Activated naive CD4-positive, alpha-beta T cell treated with anti-CD3 and anti-CD28 coated beads for 36 hours (primary cell): ENCODE data around the gene RBPJL. TPM values are rescaled to one million over a fixed set of nuclear protein-coding genes. Genes with fewer than 3 reads are reported as not detected.

ENCODE experiments used
- CTCF ChIA-PET: fragments of 350-600 bp; sonication (Branson Sonifier 250); formaldehyde crosslinking; loops from one replicate; lab custom pipeline; 2021; ENCODE audit warnings: antibody characterized with exemption; lab: Charles Lee
- DNase-seq: peaks from one replicate; pipeline ENCODE4 v3.0.0-alpha.2; 2020
- H3K27ac Mint-ChIP-seq: one replicate; pipeline ENCODE4 v1.8.0; 2021; ENCODE audit warnings: mild to moderate bottlenecking, mixed read lengths
- H3K27me3 Mint-ChIP-seq: one replicate; pipeline ENCODE4 v1.8.0; 2021; ENCODE audit warnings: low read depth, mixed read lengths
- H3K36me3 Mint-ChIP-seq: one replicate; pipeline ENCODE4 v1.8.0; 2021; ENCODE audit warnings: low read depth, mixed read lengths
- H3K4me1 Mint-ChIP-seq: one replicate; pipeline ENCODE4 v1.8.0; 2021; ENCODE audit warnings: low read depth, mixed read lengths
- H3K4me3 Mint-ChIP-seq: one replicate; pipeline ENCODE4 v1.8.0; 2021; ENCODE audit warnings: mild to moderate bottlenecking, moderate library complexity, mixed read lengths
- H3K9me3 Mint-ChIP-seq: one replicate; pipeline ENCODE4 v1.8.0; 2021; ENCODE audit warnings: mixed read lengths
- intact Hi-C: fragments of 100-400 bp; cut with micrococcal nuclease; formaldehyde crosslinking; loops from one replicate; pipeline ENCODE4 v1.15.1; 2023
- total RNA-seq, 2 experiments: library from RNA; stranded (reverse); gene quantifications; one replicate each; pipeline ENCODE4 v1.2.3, GENCODE V29; 2021

The RBPJL gene
- total RNA-seq, 2 experiments from 2014 or later = not detected

GRCh38 chr20:45359406-45360148, 52.9 kb downstream of the RBPJL start:
- CTCF ChIA-PET = interaction anchor here (0.8 to 9.8 kb wide), 5 partner anchors 13 to 90 kb away, joined by 3 to 118 read pairs (median 35); no protein-coding TSS in a partner anchor
- Mint-ChIP-seq H3K9me3 (no peaks in the 10 kb centered on the region), H3K27me3 (no peaks in the 10 kb centered on the region), H3K4me3 (no peak overlapping the region), H3K36me3 (no peaks in the 10 kb centered on the region), H3K4me1 (peaks cover 51% of the 10 kb centered on the region), H3K27ac (no peak overlapping the region)
- intact Hi-C loops = loop anchor here (5.0 kb wide), 1 partner anchor 392 kb away; the partner anchor contains the start of gene STK4
- no peak for DNase-seq

- Mint-ChIP-seq H3K9me3 (no peaks in the 10 kb centered on the region), H3K4me1 (peaks cover 46% of the 10 kb centered on the region), H3K27ac (no peak overlapping the region), H3K4me3 (no peak overlapping the region), H3K36me3 (no peaks in the 10 kb centered on the region), H3K27me3 (no peaks in the 10 kb centered on the region)
- DNase-seq = no peak
- intact Hi-C loops = loop anchor here (2.0 to 5.0 kb wide), 3 partner anchors 43 to 409 kb away; partner anchors contain the start of gene STK4
- CTCF ChIA-PET = interaction anchor here (0.8 to 9.8 kb wide), 9 partner anchors 9 to 409 kb away, joined by 3 to 118 read pairs (median 16); no protein-coding TSS in a partner anchor
Observed at GRCh38 chr20:45361793-45362192, 55.2 kb downstream of the RBPJL start.

GRCh38 chr20:45362804-45363610, 56.4 kb downstream of the RBPJL start, which contains the start of gene SYS1:
Gene SYS1 (plus strand): TSS chr20:45363156. CDS start chr20:45363532, 376 bp downstream.
- H3K9me3 Mint-ChIP-seq = no peaks in the 10 kb centered on the region
- intact Hi-C loops = loop anchor here (1.0 to 5.0 kb wide), 10 partner anchors 8 to 408 kb away; partner anchors contain the start of genes PIGT, SDC4 and STK4
- H3K36me3 Mint-ChIP-seq = peaks cover 3% of the 10 kb centered on the region
- DNase-seq = peak; percentile 99
- no peaks in the 10 kb centered on the region for H3K27me3 Mint-ChIP-seq
- H3K4me1 Mint-ChIP-seq = peaks cover 47% of the 10 kb centered on the region
- H3K4me3 Mint-ChIP-seq = peak within 1 kb of the TSS; percentile 96
- CTCF ChIA-PET = interaction anchor here (0.6 to 9.8 kb wide), 30 partner anchors 9 to 1717 kb away, joined by 3 to 118 read pairs (median 4); no protein-coding TSS in a partner anchor
- H3K27ac Mint-ChIP-seq = peak within 1 kb of the TSS; percentile 97

GRCh38 chr20:45363611-45364492, 57.2 kb downstream of the RBPJL start:
- CTCF ChIA-PET = interaction anchor here (0.6 to 9.8 kb wide), 25 partner anchors 9 to 407 kb away, joined by 3 to 118 read pairs (median 4); no protein-coding TSS in a partner anchor
- no peaks in the 10 kb centered on the region for H3K27me3 Mint-ChIP-seq

GRCh38 chr20:45365444-45365970, 58.9 kb downstream of the RBPJL start:
- intact Hi-C loops = no loop called here
- no peak for DNase-seq
- Mint-ChIP-seq H3K27me3 (no peaks in the 10 kb centered on the region), H3K36me3 (peaks cover 8% of the 10 kb centered on the region), H3K4me3 (no peak overlapping the region), H3K4me1 (peaks cover 53% of the 10 kb centered on the region), H3K9me3 (no peaks in the 10 kb centered on the region), H3K27ac (no peak overlapping the region)
- CTCF ChIA-PET = interaction anchor here (0.9 to 9.8 kb wide), 3 partner anchors 7 to 81 kb away, joined by 3 to 118 read pairs (median 47); no protein-coding TSS in a partner anchor

More at GRCh38 chr20:45363611-45364492, 57.2 kb downstream of the RBPJL start:
- Mint-ChIP-seq H3K4me1 (peaks cover 50% of the 10 kb centered on the region), H3K9me3 (no peaks in the 10 kb centered on the region), H3K27ac (peak overlapping the region; percentile 97), H3K4me3 (peak overlapping the region; percentile 96), H3K36me3 (peaks cover 8% of the 10 kb centered on the region)
- DNase-seq = no peak
- intact Hi-C loops = loop anchor here (1.0 to 5.0 kb wide), 10 partner anchors 9 to 407 kb away; partner anchors contain the start of genes PIGT, SDC4 and STK4

GRCh38 chr20:45366192-45366591, 59.6 kb downstream of the RBPJL start:
- H3K36me3 Mint-ChIP-seq = peaks cover 8% of the 10 kb centered on the region
- DNase-seq = no peak
- no peaks in the 10 kb centered on the region for H3K27me3 Mint-ChIP-seq
- intact Hi-C loops = no loop called here
- H3K27ac Mint-ChIP-seq = no peak overlapping the region
- no peaks in the 10 kb centered on the region for H3K9me3 Mint-ChIP-seq
- H3K4me1 Mint-ChIP-seq = peaks cover 55% of the 10 kb centered on the region
- CTCF ChIA-PET = interaction anchor here (4.8 to 9.8 kb wide), 2 partner anchors 7 to 70 kb away, joined by 47 to 118 read pairs; no protein-coding TSS in a partner anchor
- no peak overlapping the region for H3K4me3 Mint-ChIP-seq

GRCh38 chr20:45366631-45367030, 60.0 kb downstream of the RBPJL start:
- no peaks in the 10 kb centered on the region for H3K9me3 Mint-ChIP-seq
- peaks cover 55% of the 10 kb centered on the region for H3K4me1 Mint-ChIP-seq
- H3K27me3 Mint-ChIP-seq = no peaks in the 10 kb centered on the region
- H3K4me3 Mint-ChIP-seq = no peak overlapping the region
- no peak overlapping the region for H3K27ac Mint-ChIP-seq
- CTCF ChIA-PET = interaction anchor here (1.3 to 9.8 kb wide), 3 partner anchors 6 to 70 kb away, joined by 3 to 118 read pairs (median 47); partner anchors contain the start of gene SDC4
- peaks cover 8% of the 10 kb centered on the region for H3K36me3 Mint-ChIP-seq
- intact Hi-C loops = no loop called here
- DNase-seq = no peak

- Mint-ChIP-seq H3K36me3 (peaks cover 8% of the 10 kb centered on the region), H3K27me3 (no peaks in the 10 kb centered on the region), H3K4me3 (no peak overlapping the region), H3K27ac (no peak overlapping the region), H3K9me3 (no peaks in the 10 kb centered on the region), H3K4me1 (peaks cover 53% of the 10 kb centered on the region)
- no peak for DNase-seq
- CTCF ChIA-PET = interaction anchor here (0.6 to 9.8 kb wide), 4 partner anchors 6 to 72 kb away, joined by 3 to 118 read pairs (median 6); partner anchors contain the start of gene SDC4
- intact Hi-C loops = no loop called here
Observed at GRCh38 chr20:45367126-45367525, 60.5 kb downstream of the RBPJL start.

Other genes starting within 250 kb of the RBPJL start
- gene KCNS1, start 205.7 kb upstream of the RBPJL start, total RNA-seq = under 1 TPM; 0.40 to 0.48 TPM
- gene WFDC5, start 191.7 kb upstream of the RBPJL start, total RNA-seq = not detected
- gene WFDC12, start 182.4 kb upstream of the RBPJL start, total RNA-seq = not detected
- gene PI3, start 131.9 kb upstream of the RBPJL start, total RNA-seq = not detected
- gene SEMG1, start 99.8 kb upstream of the RBPJL start, total RNA-seq = not detected
- gene SEMG2, start 85.5 kb upstream of the RBPJL start, total RNA-seq = not detected
- gene SLPI, start 52.3 kb upstream of the RBPJL start, total RNA-seq = not detected
- gene MATN4, start 1.5 kb downstream of the RBPJL start, total RNA-seq = 1 to 10 TPM; 1.0 to 1.5 TPM
- 10 to 100 TPM; 28.4 to 31.4 TPM for gene SDC4, start 41.6 kb downstream of the RBPJL start, total RNA-seq
- 10 to 100 TPM; 24.0 to 26.0 TPM for gene SYS1, start 56.3 kb downstream of the RBPJL start, total RNA-seq
- gene TP53TG5, start 71.5 kb downstream of the RBPJL start, total RNA-seq = 1 to 10 TPM in 1 of 2 experiments, under 1 TPM in 1; 0.59 to 1.0 TPM
- gene DBNDD2, start 101.4 kb downstream of the RBPJL start, total RNA-seq = 10 to 100 TPM; 55.3 to 56.7 TPM
- gene PIGT, start 109.3 kb downstream of the RBPJL start, total RNA-seq = 10 to 100 TPM; 37.7 to 43.8 TPM
- 1 to 10 TPM in 1 of 2 experiments, under 1 TPM in 1; 0.83 to 1.0 TPM for gene WFDC2, start 162.9 kb downstream of the RBPJL start, total RNA-seq
- not detected for gene SPINT3, start 208.8 kb downstream of the RBPJL start, total RNA-seq
- gene WFDC6, start 232.6 kb downstream of the RBPJL start, total RNA-seq = not detected
- not detected for gene EPPIN, start 240.6 kb downstream of the RBPJL start, total RNA-seq